ENCODE measurements around the gene RASA4B.

DNA sequence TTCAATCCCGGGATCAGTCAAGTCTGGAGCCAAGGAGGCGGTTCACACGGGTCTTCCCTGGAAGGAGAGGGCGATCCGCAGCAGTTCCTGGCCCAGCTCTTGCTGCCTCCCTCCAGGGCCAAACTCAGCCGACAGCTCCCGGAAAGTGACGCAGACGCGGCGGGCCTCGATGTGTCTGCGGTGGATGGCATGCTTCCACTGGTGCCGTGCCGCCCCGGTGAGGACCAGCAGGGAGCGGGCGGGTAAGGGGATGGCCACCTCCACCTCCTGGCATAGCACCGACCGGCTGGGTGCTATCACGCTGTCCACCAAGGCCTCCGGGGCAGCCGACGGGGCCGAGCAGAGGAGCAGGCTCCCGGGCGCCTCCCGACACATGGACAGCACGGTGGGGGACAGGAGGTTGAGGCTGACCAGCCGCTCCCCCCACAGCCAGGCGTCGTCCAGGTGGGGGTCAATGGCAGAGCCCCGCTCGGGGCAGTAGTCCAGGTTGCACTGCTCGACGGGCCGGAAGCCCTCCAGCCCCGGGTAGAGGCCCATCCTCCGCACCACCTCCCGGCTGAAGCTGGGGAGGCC, 60.1 kb downstream of the RASA4B start:
- TF ChIP-seq, protein P1, sequence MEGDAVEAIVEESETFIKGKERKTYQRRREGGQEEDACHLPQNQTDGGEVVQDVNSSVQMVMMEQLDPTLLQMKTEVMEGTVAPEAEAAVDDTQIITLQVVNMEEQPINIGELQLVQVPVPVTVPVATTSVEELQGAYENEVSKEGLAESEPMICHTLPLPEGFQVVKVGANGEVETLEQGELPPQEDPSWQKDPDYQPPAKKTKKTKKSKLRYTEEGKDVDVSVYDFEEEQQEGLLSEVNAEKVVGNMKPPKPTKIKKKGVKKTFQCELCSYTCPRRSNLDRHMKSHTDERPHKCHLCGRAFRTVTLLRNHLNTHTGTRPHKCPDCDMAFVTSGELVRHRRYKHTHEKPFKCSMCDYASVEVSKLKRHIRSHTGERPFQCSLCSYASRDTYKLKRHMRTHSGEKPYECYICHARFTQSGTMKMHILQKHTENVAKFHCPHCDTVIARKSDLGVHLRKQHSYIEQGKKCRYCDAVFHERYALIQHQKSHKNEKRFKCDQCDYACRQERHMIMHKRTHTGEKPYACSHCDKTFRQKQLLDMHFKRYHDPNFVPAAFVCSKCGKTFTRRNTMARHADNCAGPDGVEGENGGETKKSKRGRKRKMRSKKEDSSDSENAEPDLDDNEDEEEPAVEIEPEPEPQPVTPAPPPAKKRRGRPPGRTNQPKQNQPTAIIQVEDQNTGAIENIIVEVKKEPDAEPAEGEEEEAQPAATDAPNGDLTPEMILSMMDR (IDR thresholded peaks at IDR 0.05) = no peak
- no peak for TF ChIP-seq POLR2A (IDR thresholded peaks at IDR 0.05)

Data from thyroid gland (tissue), 4 donors.